Measurements from ENCODE around the gene ALAS2.
"Not testable (repeated sequence)": the region's sequence is repeated elsewhere in the genome, so short reads cannot be mapped to it uniquely, and the experiment has no call there.

Gene ALAS2

GRCh38 chrX:55057675-55058249, 27.0 kb upstream of the ALAS2 start:
- peak; percentile 31 for TF ChIP-seq CTCF (IDR thresholded peaks at IDR 0.05; ENCODE audit: insufficient read depth, low read length)
- no peak for TF ChIP-seq POLR2AphosphoS5 (IDR thresholded peaks at IDR 0.05; ENCODE audit: low read depth)
- peak in 1 of 2 experiments; percentile 5 for DNase-seq (ENCODE audit: low read depth in 1 of 2, low spot score in 1 of 2)
- no peak overlapping the region for H3K4me3 ChIP-seq (replicated peaks; ENCODE audit: insufficient read depth, low read length)
- no peaks in the 10 kb centered on the region for H3K27me3 ChIP-seq (ENCODE audit: insufficient read depth, poor library complexity, severe bottlenecking)
- H3K27ac ChIP-seq (replicated peaks), result no peak overlapping the region

- no peak for DNase-seq (ENCODE audit: low read depth in 1 of 2, low spot score in 1 of 2)
- H3K27me3 ChIP-seq (ENCODE audit: insufficient read depth, poor library complexity, severe bottlenecking), result no peaks in the 10 kb centered on the region
- H3K4me3 ChIP-seq (replicated peaks; ENCODE audit: insufficient read depth, low read length), result no peak overlapping the region
Observed at GRCh38 chrX:55056820-55057674, 26.3 kb upstream of the ALAS2 start.

GRCh38 chrX:55050599-55050998, 19.8 kb upstream of the ALAS2 start:
- not testable (repeated sequence) for H3K27me3 ChIP-seq (ENCODE audit: insufficient read depth, poor library complexity, severe bottlenecking); H3K27ac ChIP-seq (replicated peaks); DNase-seq (ENCODE audit: low read depth in 1 of 2, low spot score in 1 of 2); H3K4me3 ChIP-seq (replicated peaks; ENCODE audit: insufficient read depth, low read length)

More at GRCh38 chrX:55056820-55057674, 26.3 kb upstream of the ALAS2 start:
- TF ChIP-seq REST (IDR thresholded peaks at IDR 0.05; ENCODE audit: insufficient replicate concordance, low read depth), result no peak
- TF ChIP-seq POLR2AphosphoS5 (IDR thresholded peaks at IDR 0.05; ENCODE audit: low read depth), result no peak
- TF ChIP-seq SPI1 (IDR thresholded peaks at IDR 0.05; ENCODE audit: borderline replicate concordance, low read depth), result no peak
- TF ChIP-seq CTCF (IDR thresholded peaks at IDR 0.05; ENCODE audit: insufficient read depth, low read length), result no peak
- no peak for TF ChIP-seq GABPA (IDR thresholded peaks at IDR 0.05; ENCODE audit: low read depth)
- no peak overlapping the region for H3K27ac ChIP-seq (replicated peaks)

- no peak for DNase-seq (ENCODE audit: low read depth in 1 of 2, low spot score in 1 of 2)
- TF ChIP-seq POLR2AphosphoS5 (IDR thresholded peaks at IDR 0.05; ENCODE audit: low read depth), result no peak
- no peak for TF ChIP-seq CTCF (IDR thresholded peaks at IDR 0.05; ENCODE audit: insufficient read depth, low read length)
- TF ChIP-seq GABPA (IDR thresholded peaks at IDR 0.05; ENCODE audit: low read depth), result no peak
- no peak for TF ChIP-seq SPI1 (IDR thresholded peaks at IDR 0.05; ENCODE audit: borderline replicate concordance, low read depth)
- no peak for TF ChIP-seq REST (IDR thresholded peaks at IDR 0.05; ENCODE audit: insufficient replicate concordance, low read depth)
Observed at GRCh38 chrX:55041514-55041913, 10.7 kb upstream of the ALAS2 start.

More at GRCh38 chrX:55041514-55041913, 10.7 kb upstream of the ALAS2 start:
- Histone ChIP-seq H3K4me3 (replicated peaks; ENCODE audit: insufficient read depth, low read length) (no peak overlapping the region), H3K27ac (replicated peaks) (no peak overlapping the region), H3K27me3 (ENCODE audit: insufficient read depth, poor library complexity, severe bottlenecking) (no peaks in the 10 kb centered on the region)
